Measurements from ENCODE around the gene GMDS. TPM values are rescaled to one million over a fixed set of nuclear protein-coding genes. Genes with fewer than 3 reads are reported as not detected.

The GMDS gene
- total and polyA plus RNA-seq, 2 of the 8 experiments (the other 6 are each of a cell fraction or from before 2014, with no cell fraction given), result 16.8 to 50.0 TPM

GRCh38 chr6:2155206-2155605 is 90.2 kb downstream of the GMDS start (continued):
- TF ChIP-seq MAX (IDR thresholded peaks at IDR 0.05) (no peak), USF2 (IDR thresholded peaks at IDR 0.05; ENCODE audit: low read length) (no peak), YY1 (IDR thresholded peaks at IDR 0.05; ENCODE audit: low read depth, low read length) (no peak), HDAC2 (IDR thresholded peaks at IDR 0.05; ENCODE audit: borderline replicate concordance in 1 of 2, low read depth in 2 of 2, low read length in 2 of 2) (no peak), RXRA (IDR thresholded peaks at IDR 0.05; ENCODE audit: insufficient read depth, low read depth, low read length) (no peak), SUZ12 (IDR thresholded peaks at IDR 0.05; ENCODE audit: low read length) (no peak)
